Activated gamma-delta T cell treated with Interleukin-2 at 50 U/mL for 16 hours (primary cell): ENCODE measurements around the gene OLIG1.

Experiments used
- DNase-seq: peaks from one replicate; pipeline ENCODE4 v3.0.0-alpha.2; 2020

OLIG1 gene

GRCh38 chr21:33105088-33105487, 35.1 kb downstream of the OLIG1 start:
- no peak for DNase-seq

DNA sequence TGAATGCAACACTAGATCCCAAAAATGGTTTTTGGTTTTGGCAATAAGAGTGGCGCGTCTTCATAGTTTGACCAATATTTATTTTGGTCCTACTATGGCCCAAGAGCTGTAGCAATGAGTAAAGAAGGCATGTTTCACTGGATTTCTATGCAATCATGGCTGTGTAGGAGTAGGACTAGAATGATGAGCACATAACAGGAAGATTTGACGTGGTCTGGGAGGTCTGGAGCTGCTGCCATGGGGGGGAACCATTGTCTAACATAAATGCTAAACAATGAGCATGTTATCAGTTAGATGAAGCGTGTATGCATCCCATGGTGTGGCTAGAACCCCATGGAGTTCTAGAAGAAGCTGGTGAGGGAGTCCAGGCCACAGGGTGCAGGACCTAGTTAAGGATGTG, 38.3 kb downstream of the OLIG1 start:
- DNase-seq = no peak

DNA sequence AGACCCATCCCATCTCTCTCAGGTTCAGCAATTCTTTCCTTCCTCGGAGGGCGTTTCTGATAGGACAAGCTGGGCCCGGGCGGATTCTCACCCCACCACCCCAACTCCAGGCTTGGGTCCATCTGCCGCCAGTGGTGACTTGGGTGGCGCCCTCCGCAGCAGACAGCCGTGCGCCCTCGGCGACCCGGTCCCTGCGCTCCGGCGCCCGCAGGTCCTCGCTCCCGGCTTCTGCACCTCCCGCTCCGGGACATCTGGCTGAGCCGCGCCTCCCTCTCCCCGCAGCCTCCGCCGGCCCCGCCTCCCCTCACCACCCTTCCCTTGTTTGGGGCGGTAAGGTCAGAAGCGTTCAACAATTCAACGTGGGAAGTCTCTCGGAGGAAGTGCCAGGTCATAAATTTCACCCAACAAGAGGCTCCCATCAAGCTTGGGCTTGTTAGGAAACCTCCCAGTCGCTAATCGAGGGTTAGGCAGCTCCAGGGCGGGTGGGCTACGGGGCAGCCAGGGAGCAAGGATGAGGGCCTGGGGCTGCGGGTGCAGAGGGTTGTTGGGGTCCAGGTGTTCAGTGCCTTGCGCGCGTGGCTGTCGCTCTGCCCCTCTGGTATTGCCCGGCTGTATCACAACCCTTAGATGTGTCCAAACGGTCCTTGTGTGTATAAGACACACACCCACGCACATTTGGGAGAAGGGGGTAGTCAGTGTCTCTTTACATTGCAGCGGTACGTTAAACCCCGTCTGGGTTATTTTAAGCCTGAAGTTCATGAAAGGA, 39.8 kb downstream of the OLIG1 start:
- no peak for DNase-seq

DNA sequence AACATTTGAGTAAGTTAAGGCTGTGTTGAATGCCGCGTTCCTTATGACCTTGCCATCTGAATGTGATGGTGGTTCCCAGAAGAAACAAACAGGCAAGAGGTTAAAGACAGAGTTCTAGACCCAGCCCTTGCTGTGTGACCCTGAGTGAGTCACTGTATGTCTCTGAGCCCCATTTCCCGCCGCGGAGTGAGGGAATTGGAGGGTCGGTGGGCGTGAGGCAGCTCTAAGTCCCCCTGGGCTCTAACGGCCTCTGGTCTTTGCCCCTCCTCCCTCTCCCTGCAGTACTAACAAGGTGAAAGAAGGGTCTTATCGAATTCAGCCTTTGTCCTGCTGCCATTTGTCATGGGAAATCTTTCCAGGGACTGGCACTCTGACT, 40.4 kb downstream of the OLIG1 start:
- DNase-seq = no peak

DNA sequence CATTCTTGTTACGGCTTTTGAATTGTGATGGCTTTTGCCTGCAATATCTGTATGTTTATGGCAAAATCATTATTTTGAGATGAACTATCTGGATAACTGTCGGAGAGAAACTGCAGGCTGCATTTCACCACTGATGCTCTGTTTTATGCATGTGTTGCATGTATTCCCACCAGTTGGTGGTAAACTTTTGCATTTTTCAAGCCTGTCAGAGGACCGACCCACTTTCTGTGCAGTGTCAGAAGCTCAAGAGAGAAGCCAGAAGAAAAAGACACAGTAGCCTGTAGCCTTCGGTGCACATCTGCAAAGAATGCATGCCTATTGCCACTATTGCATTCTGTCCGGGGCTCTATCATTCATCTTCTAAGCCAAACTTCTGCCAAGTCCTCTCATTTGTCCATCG, 41.6 kb downstream of the OLIG1 start:
- no peak for DNase-seq

DNA sequence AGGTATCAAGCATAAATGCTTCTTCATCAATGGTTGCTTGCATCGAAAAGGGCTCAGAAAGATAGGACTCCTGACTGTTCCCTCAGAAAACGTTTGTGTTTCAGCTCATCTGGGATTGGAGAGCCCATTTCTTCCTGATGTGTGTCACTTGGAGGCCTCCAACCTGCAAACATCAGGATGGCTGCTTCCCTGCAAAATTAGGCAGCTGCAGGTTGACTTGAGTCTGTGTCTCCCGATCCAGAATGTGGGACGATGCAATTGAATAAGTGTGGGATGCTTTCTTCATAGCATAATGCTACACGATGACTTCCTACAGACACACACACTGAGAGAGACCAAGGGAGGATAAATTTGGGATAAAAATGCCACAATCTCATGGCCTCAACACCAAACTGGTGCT, 42.2 kb downstream of the OLIG1 start:
- DNase-seq = no peak

- DNase-seq = no peak
Measured at GRCh38 chr21:33112681-33113080, 42.7 kb downstream of the OLIG1 start.

GRCh38 chr21:33113131-33113530, 43.2 kb downstream of the OLIG1 start:
- DNase-seq = no peak

GRCh38 chr21:33114276-33114675, 44.3 kb downstream of the OLIG1 start:
- DNase-seq = no peak

DNA sequence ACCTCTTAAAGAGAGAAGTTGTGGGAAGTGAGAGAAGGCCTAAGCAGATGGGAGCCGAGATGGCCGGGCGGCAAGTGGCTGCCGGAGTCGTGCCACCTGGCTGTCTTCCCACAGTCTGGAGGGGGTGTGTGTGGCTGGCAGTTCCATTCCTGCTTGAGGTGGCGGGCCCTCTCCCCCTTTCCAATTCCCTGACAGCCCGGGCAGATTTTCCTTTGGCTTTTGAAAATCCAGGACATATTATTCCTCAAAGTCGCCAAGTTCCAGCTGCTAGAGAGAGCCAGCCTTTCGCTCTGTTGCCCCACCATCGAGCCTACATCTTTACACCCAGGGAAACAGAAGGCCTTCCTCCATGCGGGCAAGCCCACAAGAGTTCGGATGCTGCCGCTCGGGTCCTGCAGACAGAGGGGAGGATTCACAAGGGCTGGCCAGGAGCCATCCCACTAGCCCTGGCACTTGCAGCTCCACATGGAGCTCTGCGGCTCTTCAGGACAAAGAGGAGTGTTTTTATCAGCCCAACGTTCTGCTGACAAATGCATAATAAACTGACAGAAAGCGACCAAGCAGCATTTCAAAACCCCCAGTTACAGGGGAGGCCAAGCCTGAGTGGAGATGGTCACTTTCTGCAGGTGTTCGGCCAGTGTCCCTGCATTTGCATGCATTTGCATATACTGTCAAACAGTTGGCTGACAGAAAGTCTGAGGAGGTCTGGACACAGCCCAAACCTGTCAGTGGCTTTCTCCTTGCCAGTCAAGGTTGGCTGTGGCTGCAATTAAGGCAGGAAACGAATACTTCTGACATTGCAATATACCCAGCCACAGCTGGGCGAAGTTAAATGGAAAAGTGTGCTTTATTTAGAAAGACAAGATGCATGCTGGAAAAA, 45.9 kb downstream of the OLIG1 start:
- DNase-seq = no peak

GRCh38 chr21:33116676-33117075, 46.7 kb downstream of the OLIG1 start:
- DNase-seq = peak; percentile 7

DNA sequence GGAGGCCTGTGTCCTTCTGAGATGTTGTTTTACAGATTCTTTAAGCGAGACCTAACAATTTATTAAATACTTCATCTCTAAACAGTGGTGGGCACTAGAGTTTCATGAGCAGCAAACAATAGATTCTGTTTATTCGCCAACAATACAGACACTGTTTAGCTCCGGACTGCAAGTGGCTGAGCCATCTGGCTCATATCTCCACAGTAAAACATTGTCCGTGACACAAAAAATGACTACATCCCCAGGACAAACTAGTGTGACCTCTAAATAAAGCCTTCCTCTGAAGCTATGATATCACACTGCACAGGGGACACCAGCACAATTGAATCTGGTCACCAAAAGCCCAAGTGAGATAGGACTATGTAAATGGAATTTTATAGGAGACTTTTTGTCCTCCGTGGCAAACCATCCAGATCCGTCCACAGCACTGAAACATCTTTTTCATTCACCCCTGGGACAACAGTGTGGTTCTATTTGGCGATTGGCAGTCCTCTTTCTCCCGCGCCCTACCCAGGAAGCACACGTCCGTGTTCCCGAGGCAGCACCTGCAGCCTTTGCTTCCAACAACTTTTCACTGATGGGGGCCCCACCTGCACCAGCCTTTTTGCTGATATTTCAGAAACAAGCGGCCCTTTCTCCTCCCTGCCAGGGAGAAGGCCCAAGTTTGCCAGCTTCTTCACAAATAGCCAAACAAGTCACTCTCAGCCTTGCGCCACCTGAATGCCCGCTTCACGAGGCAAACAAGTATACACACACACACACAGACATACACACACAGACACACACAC, 47.4 kb downstream of the OLIG1 start:
- no peak for DNase-seq
